ENCODE data around the gene ZNF692. TPM values are rescaled to one million over a fixed set of nuclear protein-coding genes. Genes with fewer than 3 reads are reported as not detected.

ZNF692 gene
- polyA plus RNA-seq, 1 donor (not counting 4 experiments of a cell fraction or from before 2014, with no cell fraction given) = 27.0 TPM

DNA sequence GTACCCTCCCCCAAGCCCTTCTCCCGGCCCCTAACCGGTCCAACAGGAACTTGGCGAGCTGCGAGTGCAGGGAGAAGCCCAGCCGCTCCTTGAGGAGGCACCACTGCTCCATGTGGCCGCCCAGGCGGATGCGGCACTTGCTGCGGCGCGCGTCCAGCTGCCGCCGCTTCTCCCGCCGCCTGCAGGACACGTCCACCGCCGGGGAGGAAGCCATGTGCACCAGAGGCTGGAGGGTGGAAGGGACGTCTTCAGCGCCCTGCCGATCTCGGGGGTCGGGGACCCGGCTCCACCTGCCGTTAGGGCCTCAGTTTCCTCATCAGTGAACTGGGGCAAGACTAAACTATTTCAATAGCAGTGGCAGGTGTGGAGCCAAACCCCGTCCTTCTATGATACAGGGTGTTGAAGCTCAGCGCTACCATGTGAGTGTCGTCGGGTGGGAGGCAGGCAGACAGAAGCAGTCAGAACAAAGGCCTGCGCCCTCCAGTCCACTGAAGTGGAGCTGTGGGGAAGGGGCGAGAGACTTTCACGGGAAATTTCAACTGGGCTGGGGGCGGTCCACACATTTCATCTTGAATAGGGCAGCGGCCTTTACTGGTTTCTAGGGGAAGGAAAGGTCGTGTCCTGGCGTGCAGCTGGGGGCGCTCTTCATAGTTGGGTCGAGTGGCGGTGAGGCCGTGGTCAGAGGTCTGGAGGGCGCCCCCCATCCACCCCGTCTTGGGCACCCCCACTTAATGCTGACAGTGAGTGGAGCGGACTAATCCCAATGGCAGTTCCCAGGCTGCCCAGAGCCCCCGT, 592 bp downstream of the ZNF692 start:
- peak overlapping the region; percentile 63 to 81 (median 76) for H3K4me3 ChIP-seq (ENCODE audit: control insufficient read depth in 2 of 3, extremely low read depth in 1 of 3, insufficient read depth in 2 of 3, low read depth in 1 of 3, low read length in 3 of 3)
- no peaks in the 10 kb centered on the region for H3K9me3 ChIP-seq (ENCODE audit: control insufficient read depth, low read depth, low read length)
- H3K36me3 ChIP-seq (ENCODE audit: control insufficient read depth in 2 of 2, extremely low read depth in 1 of 2, insufficient read depth in 2 of 2, low read length in 2 of 2) = peaks cover 23 to 33% of the 10 kb centered on the region in 2 experiments
- DNase-seq (ENCODE audit: low read depth, low spot score) (no peak), FAIRE-seq (no peak)
- H2AFZ ChIP-seq (ENCODE audit: control insufficient read depth, low read length) = peak overlapping the region; percentile 77
- no peak for TF ChIP-seq EZH2 (IDR thresholded peaks at IDR 0.05; ENCODE audit: low read length)
- peak; percentile 28 to 64 (median 44) for TF ChIP-seq CTCF (optimal IDR thresholded peaks at IDR 0.05 in 1 of 3, IDR thresholded peaks at IDR 0.05 in 1 of 3, conservative IDR thresholded peaks at IDR 0.05 in 1 of 3; ENCODE audit: extremely low read depth in 1 of 3, insufficient read depth in 2 of 3, low read length in 3 of 3)
- H4K20me1 ChIP-seq (ENCODE audit: control insufficient read depth, extremely low read depth, insufficient read depth, low read length) = no peaks in the 10 kb centered on the region
- H3K4me2 ChIP-seq (ENCODE audit: control insufficient read depth, extremely low read depth, insufficient read depth, low read depth, low read length) = peak overlapping the region; percentile 95
- H3K9me1 ChIP-seq (ENCODE audit: control insufficient read depth, extremely low read depth, insufficient read depth, low read length) = no peaks in the 10 kb centered on the region
- H3K79me2 ChIP-seq (ENCODE audit: control insufficient read depth, insufficient read depth, low read length) = peaks cover 23% of the 10 kb centered on the region
- H3K27ac ChIP-seq (ENCODE audit: control insufficient read depth, insufficient read depth, low read length) = peak overlapping the region; percentile 86
- H3K27me3 ChIP-seq (ENCODE audit: control insufficient read depth, extremely low read depth, insufficient read depth, low read length) = no peaks in the 10 kb centered on the region
- peaks cover 33% of the 10 kb centered on the region for H3K4me1 ChIP-seq (ENCODE audit: control insufficient read depth, extremely low read depth, insufficient read depth, low read length)
- H3K9ac ChIP-seq (ENCODE audit: control insufficient read depth, extremely low read depth, insufficient read depth, low read length) = peak overlapping the region; percentile 85
- dilution Hi-C loops (cut with MboI; ENCODE audit: extremely low pct_ligation_motif_present, low sequenced_read_pairs) = no loop called here

- FAIRE-seq = no peak
- H4K20me1 ChIP-seq (ENCODE audit: control insufficient read depth, extremely low read depth, insufficient read depth, low read length) = no peaks in the 10 kb centered on the region
- peak overlapping the region; percentile 63 to 81 (median 76) for H3K4me3 ChIP-seq (ENCODE audit: control insufficient read depth in 2 of 3, extremely low read depth in 1 of 3, insufficient read depth in 2 of 3, low read depth in 1 of 3, low read length in 3 of 3)
- H3K9me3 ChIP-seq (ENCODE audit: control insufficient read depth, low read depth, low read length) = no peaks in the 10 kb centered on the region
- TF ChIP-seq EZH2 (IDR thresholded peaks at IDR 0.05; ENCODE audit: low read length) (no peak), CTCF (optimal IDR thresholded peaks at IDR 0.05 in 1 of 3, IDR thresholded peaks at IDR 0.05 in 1 of 3, conservative IDR thresholded peaks at IDR 0.05 in 1 of 3; ENCODE audit: extremely low read depth in 1 of 3, insufficient read depth in 2 of 3, low read length in 3 of 3) (no peak)
- no peak for DNase-seq (ENCODE audit: low read depth, low spot score)
- peaks cover 29% of the 10 kb centered on the region for H3K4me1 ChIP-seq (ENCODE audit: control insufficient read depth, extremely low read depth, insufficient read depth, low read length)
- H2AFZ ChIP-seq (ENCODE audit: control insufficient read depth, low read length) = peak overlapping the region; percentile 57
- no peaks in the 10 kb centered on the region for H3K9me1 ChIP-seq (ENCODE audit: control insufficient read depth, extremely low read depth, insufficient read depth, low read length)
- H3K27me3 ChIP-seq (ENCODE audit: control insufficient read depth, extremely low read depth, insufficient read depth, low read length) = no peaks in the 10 kb centered on the region
- H3K9ac ChIP-seq (ENCODE audit: control insufficient read depth, extremely low read depth, insufficient read depth, low read length) = peak overlapping the region; percentile 85
- peaks cover 27 to 33% of the 10 kb centered on the region in 2 experiments for H3K36me3 ChIP-seq (ENCODE audit: control insufficient read depth in 2 of 2, extremely low read depth in 1 of 2, insufficient read depth in 2 of 2, low read length in 2 of 2)
- peak overlapping the region; percentile 95 for H3K4me2 ChIP-seq (ENCODE audit: control insufficient read depth, extremely low read depth, insufficient read depth, low read depth, low read length)
- peaks cover 23% of the 10 kb centered on the region for H3K79me2 ChIP-seq (ENCODE audit: control insufficient read depth, insufficient read depth, low read length)
- H3K27ac ChIP-seq (ENCODE audit: control insufficient read depth, insufficient read depth, low read length) = peak overlapping the region; percentile 86
- dilution Hi-C loops (cut with MboI; ENCODE audit: extremely low pct_ligation_motif_present, low sequenced_read_pairs) = no loop called here
Measured at GRCh38 chr1:248857749-248858095, 1.2 kb downstream of the ZNF692 start.

Measured in keratinocyte (primary cell).